Suprapubic skin (tissue), 4 donors: ENCODE data around the gene PODN.

Experiments
- CTCF ChIP-seq, 2 donors: fragments of 200-600 bp in 1 of 2; fragments of 450-650 bp in 1 of 2; sonication (generic) in 1 of 2; IDR thresholded peaks; one replicate each; pipeline ENCODE4 v1.5.1; 2016 to 2019; ENCODE audit warnings: antibody characterized with exemption in 2 of 2, mild to moderate bottlenecking in 1 of 2, moderate library complexity in 1 of 2
- EP300 ChIP-seq: sonication (generic); formaldehyde crosslinking; IDR thresholded peaks from one replicate; pipeline ENCODE4 v1.6.1; 2017; ENCODE audit warnings: antibody characterized with exemption
- POLR2A ChIP-seq, 2 donors: fragments of 450-650 bp; IDR thresholded peaks; one replicate each; pipeline ENCODE4 v1.6.1; 2017; ENCODE audit warnings: antibody characterized with exemption in 2 of 2, mild to moderate bottlenecking in 2 of 2, moderate library complexity in 2 of 2
- POLR2AphosphoS5 ChIP-seq, 3 donors: sonication (generic); formaldehyde crosslinking; IDR thresholded peaks; one replicate each; pipeline ENCODE4 v1.6.1; 2017; ENCODE audit warnings: antibody characterized with exemption in 3 of 3

- TF ChIP-seq CTCF (IDR thresholded peaks at IDR 0.05): no peak
- no peak for TF ChIP-seq EP300
- no peak for TF ChIP-seq POLR2A (IDR thresholded peaks at IDR 0.05)
- TF ChIP-seq POLR2AphosphoS5 (IDR thresholded peaks at IDR 0.05): no peak
Observed at GRCh38 chr1:53067886-53068285, 5.9 kb downstream of the PODN start.
